C4-2B (cell line): ENCODE results near the gene GPR32.

ENCODE experiments used
- ZFX ChIP-seq: fragments of 450-650 bp; IDR thresholded peaks from 2 replicates; pipeline ENCODE4 v1.6.1; 2017
- TF ChIP-seq, protein P1 (sequence below): fragments of 450-650 bp; conservative IDR thresholded peaks from 2 replicates; pipeline ENCODE4 v1.5.1; 2017; ENCODE audit warnings: mild to moderate bottlenecking

- TF ChIP-seq ZFX = no peak
- TF ChIP-seq, protein P1, sequence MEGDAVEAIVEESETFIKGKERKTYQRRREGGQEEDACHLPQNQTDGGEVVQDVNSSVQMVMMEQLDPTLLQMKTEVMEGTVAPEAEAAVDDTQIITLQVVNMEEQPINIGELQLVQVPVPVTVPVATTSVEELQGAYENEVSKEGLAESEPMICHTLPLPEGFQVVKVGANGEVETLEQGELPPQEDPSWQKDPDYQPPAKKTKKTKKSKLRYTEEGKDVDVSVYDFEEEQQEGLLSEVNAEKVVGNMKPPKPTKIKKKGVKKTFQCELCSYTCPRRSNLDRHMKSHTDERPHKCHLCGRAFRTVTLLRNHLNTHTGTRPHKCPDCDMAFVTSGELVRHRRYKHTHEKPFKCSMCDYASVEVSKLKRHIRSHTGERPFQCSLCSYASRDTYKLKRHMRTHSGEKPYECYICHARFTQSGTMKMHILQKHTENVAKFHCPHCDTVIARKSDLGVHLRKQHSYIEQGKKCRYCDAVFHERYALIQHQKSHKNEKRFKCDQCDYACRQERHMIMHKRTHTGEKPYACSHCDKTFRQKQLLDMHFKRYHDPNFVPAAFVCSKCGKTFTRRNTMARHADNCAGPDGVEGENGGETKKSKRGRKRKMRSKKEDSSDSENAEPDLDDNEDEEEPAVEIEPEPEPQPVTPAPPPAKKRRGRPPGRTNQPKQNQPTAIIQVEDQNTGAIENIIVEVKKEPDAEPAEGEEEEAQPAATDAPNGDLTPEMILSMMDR = no peak
These were observed 44.6 kb downstream of the GPR32 start for GRCh38 chr19:50814883-50815282.
